Coronary artery (tissue), 2 donors: ENCODE data around the gene CTNNBIP1.

ENCODE experiments used
- DNase-seq: peaks from one replicate; pipeline ENCODE4 v3.0.0-alpha.2; 2017; ENCODE audit warnings: low spot score
- H3K27ac ChIP-seq, 2 donors: fragments of 200-600 bp; sonication (generic); one replicate each; pipeline ENCODE4 v1.5.1; 2016 to 2019
- H3K4me3 ChIP-seq: fragments of 200-600 bp; sonication (generic); 2 replicates; pipeline ENCODE4 v1.5.1; 2016; ENCODE audit warnings: mild to moderate bottlenecking, moderate library complexity
- TF ChIP-seq, protein P1 (sequence below): fragments of 200-600 bp; sonication (generic); IDR thresholded peaks from one replicate; pipeline ENCODE4 v1.5.1; 2019; ENCODE audit warnings: antibody characterized with exemption

Gene CTNNBIP1

GRCh38 chr1:9886092-9886742 lies 23.9 kb downstream of the CTNNBIP1 start:
- no peak overlapping the region for H3K27ac ChIP-seq
- DNase-seq = no peak
- TF ChIP-seq, protein P1, sequence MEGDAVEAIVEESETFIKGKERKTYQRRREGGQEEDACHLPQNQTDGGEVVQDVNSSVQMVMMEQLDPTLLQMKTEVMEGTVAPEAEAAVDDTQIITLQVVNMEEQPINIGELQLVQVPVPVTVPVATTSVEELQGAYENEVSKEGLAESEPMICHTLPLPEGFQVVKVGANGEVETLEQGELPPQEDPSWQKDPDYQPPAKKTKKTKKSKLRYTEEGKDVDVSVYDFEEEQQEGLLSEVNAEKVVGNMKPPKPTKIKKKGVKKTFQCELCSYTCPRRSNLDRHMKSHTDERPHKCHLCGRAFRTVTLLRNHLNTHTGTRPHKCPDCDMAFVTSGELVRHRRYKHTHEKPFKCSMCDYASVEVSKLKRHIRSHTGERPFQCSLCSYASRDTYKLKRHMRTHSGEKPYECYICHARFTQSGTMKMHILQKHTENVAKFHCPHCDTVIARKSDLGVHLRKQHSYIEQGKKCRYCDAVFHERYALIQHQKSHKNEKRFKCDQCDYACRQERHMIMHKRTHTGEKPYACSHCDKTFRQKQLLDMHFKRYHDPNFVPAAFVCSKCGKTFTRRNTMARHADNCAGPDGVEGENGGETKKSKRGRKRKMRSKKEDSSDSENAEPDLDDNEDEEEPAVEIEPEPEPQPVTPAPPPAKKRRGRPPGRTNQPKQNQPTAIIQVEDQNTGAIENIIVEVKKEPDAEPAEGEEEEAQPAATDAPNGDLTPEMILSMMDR = no peak
- H3K4me3 ChIP-seq = no peak overlapping the region

DNA sequence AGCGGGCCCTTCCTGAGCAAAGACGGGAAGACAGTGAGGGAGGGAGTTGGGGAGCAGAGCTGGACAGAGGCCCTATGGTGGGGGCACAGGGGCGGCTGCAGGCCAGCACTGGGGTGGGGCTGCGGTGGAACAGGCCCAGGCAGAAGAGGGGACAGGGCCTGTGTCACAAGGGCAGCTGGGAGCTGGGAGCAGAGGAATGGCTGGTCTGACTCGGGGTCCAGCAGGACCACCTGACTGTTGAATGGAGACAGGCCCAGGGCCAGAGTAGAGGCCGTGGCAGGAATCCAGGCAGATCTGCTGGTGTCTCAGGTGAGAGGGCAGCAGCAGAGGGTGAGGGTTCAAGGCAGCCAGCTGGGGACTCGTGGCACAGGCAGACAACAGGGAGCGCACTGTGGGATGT lies 25.3 kb downstream of the CTNNBIP1 start:
- TF ChIP-seq, protein P1 = no peak
- no peak overlapping the region for H3K27ac ChIP-seq
- no peak for DNase-seq
- no peak overlapping the region for H3K4me3 ChIP-seq

DNA sequence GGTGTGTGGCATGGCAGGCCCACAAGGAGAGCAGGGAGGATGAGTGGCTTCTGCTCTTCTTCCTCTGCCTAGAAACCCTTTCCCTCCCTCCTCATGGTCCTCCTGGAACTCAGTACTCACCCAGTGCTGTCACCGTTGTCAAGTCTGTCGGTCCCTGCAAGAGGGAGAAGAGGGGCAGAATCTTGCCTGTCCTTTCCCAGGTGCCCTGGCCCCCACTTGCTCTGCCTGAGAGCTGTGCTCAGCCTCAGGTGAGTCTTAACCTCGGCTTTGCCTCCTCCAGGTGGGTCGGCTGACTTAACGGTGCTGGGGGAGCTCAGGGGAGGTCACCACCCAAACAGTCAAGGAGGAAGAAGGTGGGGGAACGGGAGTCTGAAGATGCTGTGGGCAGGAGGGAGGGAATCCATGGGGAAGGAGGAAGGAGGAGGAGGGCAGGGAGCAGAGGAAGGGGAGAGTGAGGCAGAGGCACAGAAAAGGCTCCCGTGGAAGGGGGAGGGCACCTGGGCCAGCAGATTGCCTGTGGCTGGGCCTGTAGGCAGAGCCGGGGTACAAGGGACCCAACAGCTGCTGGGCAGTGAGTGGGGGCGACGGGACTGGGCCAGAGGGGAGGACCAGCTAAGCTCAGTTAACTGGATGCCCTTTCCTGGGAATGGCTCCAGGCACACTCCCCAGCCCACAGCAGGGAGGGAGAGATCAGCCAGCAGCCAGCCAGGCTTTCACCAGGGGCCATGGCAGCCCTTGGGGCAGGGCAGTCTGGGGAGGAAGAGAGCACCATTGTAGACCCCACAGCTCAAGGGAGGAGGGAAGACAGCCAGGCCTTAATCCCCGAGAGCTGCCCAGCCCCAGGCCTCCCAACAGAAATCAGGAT lies 26.3 kb downstream of the CTNNBIP1 start:
- TF ChIP-seq, protein P1 = no peak
- H3K4me3 ChIP-seq = no peak overlapping the region
- H3K27ac ChIP-seq = no peak overlapping the region
- DNase-seq = no peak

- no peak for DNase-seq
- TF ChIP-seq, protein P1 = no peak
- H3K4me3 ChIP-seq = no peak overlapping the region
- H3K27ac ChIP-seq = no peak overlapping the region
Measured at GRCh38 chr1:9882945-9883303, 27.1 kb downstream of the CTNNBIP1 start.

DNA sequence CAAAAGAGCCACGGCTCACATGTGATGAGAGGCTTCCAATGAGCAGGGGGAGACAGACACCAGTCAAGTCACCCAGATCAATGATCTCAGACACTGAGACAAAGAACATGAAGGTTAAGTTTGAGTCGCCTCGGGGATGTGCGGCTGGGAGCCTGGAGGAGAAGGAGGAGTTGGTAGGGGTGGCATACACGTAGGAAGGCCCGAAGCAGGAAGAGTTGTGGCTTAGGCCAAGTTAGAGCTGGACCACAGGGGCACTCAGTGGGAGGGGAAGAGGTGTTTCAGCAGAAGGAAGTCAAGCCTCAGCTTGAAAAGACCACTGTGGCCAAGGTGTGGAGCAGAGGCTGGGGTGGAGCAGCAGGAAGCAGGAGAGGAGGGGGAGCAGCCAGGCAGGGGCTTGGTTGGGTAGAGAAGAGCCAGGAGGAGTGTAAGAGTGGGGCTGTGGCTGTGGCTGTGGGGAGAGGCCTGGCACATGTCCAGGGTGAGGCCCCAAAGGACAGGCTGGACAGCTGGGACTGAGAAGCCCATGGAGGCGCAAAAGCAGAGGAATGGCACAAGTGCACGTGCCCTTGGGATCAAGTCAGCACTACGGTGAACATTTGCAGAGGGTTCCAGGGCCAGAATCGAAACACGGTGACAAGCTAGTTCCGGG lies 27.6 kb downstream of the CTNNBIP1 start:
- DNase-seq = no peak
- no peak overlapping the region for H3K27ac ChIP-seq
- TF ChIP-seq, protein P1 = no peak
- no peak overlapping the region for H3K4me3 ChIP-seq

GRCh38 chr1:9881838-9882249 lies 28.2 kb downstream of the CTNNBIP1 start:
- no peak overlapping the region for H3K4me3 ChIP-seq
- TF ChIP-seq, protein P1 = no peak
- H3K27ac ChIP-seq = no peak overlapping the region

More at GRCh38 chr1:9881838-9882249, 28.2 kb downstream of the CTNNBIP1 start:
- DNase-seq = no peak
